Measurements from ENCODE around the gene C10orf71.

The C10orf71 gene

DNA sequence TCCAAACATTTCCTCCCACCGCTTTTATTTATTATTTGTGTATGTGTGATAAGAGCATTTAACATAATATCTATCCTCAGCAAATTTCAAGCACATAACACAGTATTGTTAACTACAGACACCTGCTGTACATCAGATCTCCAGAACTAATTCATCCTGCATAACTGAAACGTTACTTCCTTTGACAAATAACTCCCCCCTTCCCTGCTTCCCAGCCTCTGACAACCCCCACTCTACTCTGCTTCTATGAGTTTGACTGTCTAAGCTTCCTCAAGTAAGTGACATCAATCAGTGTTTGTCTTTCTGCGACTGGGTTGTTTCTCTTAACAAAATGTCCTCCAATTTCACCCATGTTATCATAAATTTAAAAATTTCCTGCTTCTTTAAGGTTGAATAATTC is 22.1 kb downstream of the C10orf71 start:
- no peak for DNase-seq

DNA sequence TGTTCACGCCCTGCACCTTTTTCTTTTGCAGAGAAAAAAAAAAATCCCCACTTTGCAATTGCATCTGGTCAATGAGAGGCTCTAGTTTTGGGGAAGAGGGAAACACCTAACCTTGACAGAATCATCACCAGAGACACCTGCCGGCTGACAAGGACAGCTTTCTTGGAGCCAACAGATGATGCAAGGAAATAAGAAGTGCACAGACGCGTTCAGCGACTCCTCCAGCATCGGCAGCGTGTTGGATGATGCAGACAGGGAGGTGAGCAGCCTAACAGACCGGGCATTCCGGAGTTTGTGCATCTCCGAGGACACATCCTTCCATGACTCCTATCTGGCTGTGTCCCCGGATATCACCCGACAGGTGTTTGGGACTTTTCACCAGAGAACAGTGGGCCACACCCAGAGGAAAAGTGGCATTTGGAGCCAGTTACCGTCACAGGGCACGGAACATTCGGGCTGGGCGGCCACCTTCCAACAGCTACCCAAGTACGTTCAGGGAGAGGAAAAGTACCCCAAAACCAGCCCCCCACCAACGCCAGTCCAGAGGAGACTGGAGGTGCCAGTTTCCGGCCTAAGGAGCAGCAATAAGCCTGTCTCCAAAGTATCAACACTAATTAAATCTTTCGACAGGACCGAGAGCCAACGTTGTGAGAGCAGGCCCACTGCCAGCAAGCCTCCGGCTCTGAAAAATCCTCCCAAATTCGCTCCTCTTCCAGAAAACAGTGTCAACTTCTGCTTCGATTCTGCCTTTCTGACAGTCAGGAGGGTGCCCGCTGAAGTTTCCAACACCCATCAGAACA is 23.6 kb downstream of the C10orf71 start:
- no peak for DNase-seq

GRCh38 chr10:49323171-49323895 is 24.4 kb downstream of the C10orf71 start:
- DNase-seq: no peak

DNA sequence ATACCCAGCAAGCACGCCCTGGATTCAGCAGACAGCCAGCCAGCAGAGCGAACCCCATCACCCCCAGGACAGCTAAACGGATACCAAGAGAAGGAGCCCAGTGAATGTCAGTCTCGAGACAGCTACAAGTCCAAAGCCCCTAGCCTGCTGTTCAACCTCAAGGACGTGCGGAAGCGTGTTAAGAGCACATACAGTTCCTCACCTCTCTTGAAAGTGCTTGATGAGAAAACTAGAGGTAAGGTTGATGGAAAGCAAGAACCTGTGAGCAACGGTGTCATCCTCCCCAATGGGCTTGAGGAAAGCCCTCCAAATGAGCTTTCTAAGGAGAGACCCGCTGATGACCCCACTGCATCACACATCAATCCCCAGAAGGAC is 24.9 kb downstream of the C10orf71 start:
- no peak for DNase-seq

GRCh38 chr10:49324711-49325110 is 25.7 kb downstream of the C10orf71 start:
- DNase-seq: no peak

DNA sequence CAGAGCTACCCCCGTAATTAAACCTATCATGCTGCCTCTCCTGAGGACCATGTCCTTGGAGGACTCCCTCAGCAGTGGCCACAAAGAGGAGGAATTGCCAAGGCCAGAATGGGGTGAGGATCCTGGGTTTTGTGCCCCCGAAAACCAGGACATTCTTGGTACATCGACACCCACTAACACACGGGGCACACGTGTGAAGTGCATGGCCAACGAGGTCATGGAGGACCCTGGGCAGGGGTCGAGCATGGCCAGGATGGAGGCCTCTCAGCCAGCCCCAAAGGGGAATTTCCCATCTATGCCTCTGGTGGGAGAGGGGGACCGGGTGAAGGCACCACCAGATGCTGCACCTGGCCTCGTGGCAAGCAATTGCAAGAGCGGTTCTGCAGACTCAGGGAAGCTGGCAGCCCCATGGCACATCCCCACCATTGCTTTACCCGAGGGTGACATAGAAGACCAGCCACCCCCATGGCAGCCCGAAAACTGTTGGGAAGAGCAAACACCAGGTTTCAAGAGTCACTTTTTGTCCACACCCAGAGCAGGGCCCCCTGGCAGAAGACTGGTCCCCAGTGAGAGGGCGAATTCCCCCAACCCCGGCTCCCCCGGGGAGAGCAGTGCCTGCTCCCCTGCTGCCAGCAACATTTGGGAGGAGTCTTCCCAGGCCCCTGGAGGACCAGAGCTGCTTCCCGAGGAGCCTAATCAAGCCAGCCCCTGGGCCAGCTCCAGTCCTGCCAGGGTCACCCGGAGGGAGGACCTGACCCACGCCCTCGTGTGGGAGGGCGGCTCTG is 26.4 kb downstream of the C10orf71 start:
- no peak for DNase-seq

DNA sequence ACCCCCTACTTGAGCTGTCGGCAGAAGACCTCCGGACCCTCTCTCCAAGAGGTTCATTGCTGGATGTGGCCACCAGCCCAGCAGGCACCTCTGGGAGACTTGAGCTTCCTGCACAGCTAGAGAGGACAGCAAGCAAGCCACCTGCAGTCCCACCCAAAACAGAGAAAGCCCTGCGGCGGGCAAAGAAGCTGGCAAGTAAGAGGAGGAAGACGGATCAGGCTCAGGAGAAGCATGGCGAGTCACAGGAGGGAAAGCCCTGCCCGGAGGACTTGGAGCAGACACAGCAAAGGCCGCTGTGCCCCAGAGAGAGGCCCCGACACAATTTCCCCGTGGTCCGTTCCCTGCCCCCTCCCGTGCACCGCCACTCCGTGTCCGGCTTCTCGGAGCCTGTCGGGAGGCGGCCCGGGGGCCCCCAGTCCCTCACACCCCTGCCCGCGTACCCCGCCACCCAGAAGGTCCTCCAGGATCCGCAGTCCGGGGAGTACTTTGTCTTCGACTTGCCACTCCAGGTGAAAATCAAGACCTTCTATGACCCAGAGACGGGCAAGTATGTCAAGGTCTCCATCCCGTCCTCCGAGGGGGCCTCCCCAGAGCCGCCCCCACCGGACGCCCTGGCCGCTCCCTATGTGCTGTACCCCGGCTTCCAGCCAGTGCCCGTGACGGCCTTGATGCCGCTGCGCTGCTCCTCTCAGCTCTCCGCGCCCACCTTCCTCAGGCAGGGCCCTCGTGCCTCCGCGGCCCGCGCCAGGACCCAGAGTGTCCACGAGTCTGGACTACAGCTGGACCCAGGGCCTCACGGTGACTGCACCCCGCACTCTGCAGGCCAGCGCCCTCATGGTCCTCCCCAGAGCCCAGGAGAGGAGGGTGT is 27.2 kb downstream of the C10orf71 start:
- DNase-seq: no peak

GRCh38 chr10:49327036-49327813 is 28.3 kb downstream of the C10orf71 start:
- no peak for DNase-seq

DNA sequence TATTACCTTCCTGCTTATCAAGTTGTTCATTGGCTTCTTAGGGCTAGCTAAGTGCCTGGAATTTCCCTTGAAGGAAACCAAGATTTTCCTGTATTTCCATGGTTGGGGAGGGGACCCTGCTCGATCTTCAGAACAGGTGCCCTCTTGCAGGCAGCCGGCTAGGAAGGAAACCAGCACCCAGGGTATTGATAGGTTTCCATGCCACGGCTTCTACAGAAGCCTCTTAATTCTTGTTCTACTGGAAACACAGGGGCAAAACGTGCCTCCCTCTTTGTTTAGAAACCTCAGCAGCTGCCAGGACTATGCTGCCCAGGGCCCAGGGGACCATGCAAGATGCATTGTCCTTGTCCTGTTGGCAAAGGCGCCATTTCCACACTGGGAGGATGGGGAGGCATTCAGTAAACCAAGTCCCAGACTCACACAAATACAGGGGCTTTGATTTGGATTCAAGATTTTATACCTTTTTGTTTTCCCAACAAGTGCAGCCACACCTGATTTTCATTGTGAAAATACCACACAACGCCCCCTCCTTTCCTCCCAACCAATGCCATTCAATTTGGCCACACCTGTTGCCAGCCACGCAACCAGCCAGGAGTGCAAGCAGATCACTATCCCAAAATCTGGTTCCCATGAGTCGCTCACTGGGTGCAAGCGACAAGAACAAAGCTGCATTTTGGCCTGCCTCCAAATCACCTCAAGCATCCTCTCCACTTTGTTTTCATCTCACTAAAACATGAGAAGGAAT is 29.6 kb downstream of the C10orf71 start:
- DNase-seq: no peak

- no peak for DNase-seq
Measured at GRCh38 chr10:49329146-49329505, 30.2 kb downstream of the C10orf71 start.

- DNase-seq: no peak
Measured at GRCh38 chr10:49330127-49330665, 31.2 kb downstream of the C10orf71 start.

DNA sequence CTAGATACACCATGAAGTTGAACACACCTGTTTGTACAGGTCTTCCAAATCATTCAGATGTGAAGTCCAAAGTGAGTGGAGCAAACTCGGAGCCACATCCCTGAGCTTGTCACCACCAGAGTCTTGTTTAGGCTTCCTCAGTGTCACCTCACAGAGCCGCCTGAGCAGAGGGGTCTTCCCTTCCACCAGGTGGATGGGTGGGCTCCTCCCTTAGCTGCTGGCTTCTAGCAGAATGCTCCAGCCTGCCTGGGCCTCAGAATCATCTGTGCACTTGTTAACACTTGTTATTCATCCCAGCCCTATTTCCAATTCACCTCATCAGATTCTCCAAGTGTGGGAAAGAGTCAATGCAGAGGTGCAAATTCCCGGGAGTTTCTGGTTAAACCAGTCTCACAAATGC is 32.5 kb downstream of the C10orf71 start:
- no peak for DNase-seq

- no peak for DNase-seq
Measured at GRCh38 chr10:49332333-49332732, 33.4 kb downstream of the C10orf71 start.

DNA sequence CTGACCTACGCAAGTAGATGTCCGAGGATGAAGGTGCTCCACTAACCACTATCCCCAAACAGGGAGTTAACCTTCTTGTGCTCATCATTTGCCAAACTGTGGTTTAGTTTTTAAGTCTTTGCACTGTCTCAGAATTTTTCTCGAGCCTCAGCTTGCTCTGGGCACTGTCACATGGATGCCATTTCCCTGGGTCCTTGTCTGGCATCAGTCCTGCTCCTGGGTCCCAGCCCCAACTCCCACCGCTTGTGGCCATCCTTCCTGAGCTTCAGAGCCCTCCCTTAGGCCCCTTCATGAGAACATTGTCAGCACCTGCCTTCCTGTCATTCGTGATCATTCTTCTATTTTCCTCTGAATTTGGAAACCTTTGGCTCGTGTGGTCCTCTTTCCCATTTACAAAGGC is 33.8 kb downstream of the C10orf71 start:
- DNase-seq: no peak

- no peak for DNase-seq
Measured at GRCh38 chr10:49333192-49333591, 34.2 kb downstream of the C10orf71 start.

- DNase-seq: no peak
Measured at GRCh38 chr10:49334964-49335363, 36.0 kb downstream of the C10orf71 start.

- no peak for DNase-seq
Measured at GRCh38 chr10:49335364-49335972, 36.5 kb downstream of the C10orf71 start.

- no peak for DNase-seq
Measured at GRCh38 chr10:49338604-49339003, 39.6 kb downstream of the C10orf71 start.

- DNase-seq: no peak
Measured at GRCh38 chr10:49344840-49345239, 45.9 kb downstream of the C10orf71 start.

GRCh38 chr10:49347342-49347741 is 48.4 kb downstream of the C10orf71 start:
- DNase-seq: no peak

All from activated effector memory CD4-positive, alpha-beta T cell treated with Interleukin-2 at 50 U/mL for 16 hours (primary cell).